Natural killer cell treated with Interleukin-12 subunit alpha and Interleukin-12 subunit beta and Interleukin-15 and Interleukin-18, amount 100 ng/mL, for 72 hours (primary cell): ENCODE results near the gene LOXHD1. TPM values are rescaled to one million over a fixed set of nuclear protein-coding genes. Genes with fewer than 3 reads are reported as not detected.
A peak's percentile ranks its signal among the peaks of the same experiment; 100 is the strongest.

ENCODE experiments used
- ATAC-seq, 2 donors: fragments of 150-1000 bp; cut with Tn5 transposase in 1 of 2; sonication (Bioruptor Pico), chemical (Tn5 transposase) in 1 of 2; 2 replicates each; pipeline ENCODE4 v1.10.0; 2021
- DNase-seq: peaks from one replicate; pipeline ENCODE4 v3.0.0; 2022; ENCODE audit warnings: low spot score
- H3K27ac Mint-ChIP-seq, 2 donors: 1 replicate in 1 of 2; 2 replicates in 1 of 2; pipeline ENCODE4 v1.8.0; 2022; ENCODE audit warnings: mixed read lengths in 2 of 2, mild to moderate bottlenecking in 1 of 2, moderate library complexity in 1 of 2
- H3K27me3 Mint-ChIP-seq, 2 donors: 1 replicate in 1 of 2; 2 replicates in 1 of 2; pipeline ENCODE4 v1.8.0; 2022; ENCODE audit warnings: mixed read lengths in 2 of 2
- H3K36me3 Mint-ChIP-seq: one replicate; pipeline ENCODE4 v1.8.0; 2022; ENCODE audit warnings: mixed read lengths
- H3K4me1 Mint-ChIP-seq, 2 donors: 1 replicate in 1 of 2; 2 replicates in 1 of 2; pipeline ENCODE4 v1.8.0; 2022; ENCODE audit warnings: low read depth in 2 of 2, mixed read lengths in 2 of 2, mild to moderate bottlenecking in 1 of 2
- H3K4me3 Mint-ChIP-seq: one replicate; pipeline ENCODE4 v1.8.0; 2022; ENCODE audit warnings: mixed read lengths
- H3K9me3 Mint-ChIP-seq: 2 replicates; pipeline ENCODE4 v1.8.0; 2022; ENCODE audit warnings: mixed read lengths
- total RNA-seq, 2 donors: library from RNA; stranded (reverse); gene quantifications; one replicate each; pipeline ENCODE4 v1.2.3, GENCODE V29; 2022

LOXHD1 gene
- total RNA-seq, 2 donors from 2014 or later = not detected

- peaks cover 4% of the 10 kb centered on the region for H3K9me3 Mint-ChIP-seq
- DNase-seq = no peak
- H3K4me3 Mint-ChIP-seq = no peak overlapping the region
- ATAC-seq = no peak
- H3K27me3 Mint-ChIP-seq = peaks cover 0 to 14% of the 10 kb centered on the region in 2 donors
- no peaks in the 10 kb centered on the region for H3K36me3 Mint-ChIP-seq
- H3K27ac Mint-ChIP-seq = peak overlapping the region in 1 of 2 donors; percentile 77
- peaks cover 20 to 21% of the 10 kb centered on the region in 2 donors for H3K4me1 Mint-ChIP-seq
These were observed 27.7 kb downstream of the LOXHD1 start for GRCh38 chr18:46629361-46629760.

- H3K4me1 Mint-ChIP-seq = peaks cover 21 to 29% of the 10 kb centered on the region in 2 donors
- ATAC-seq = no peak
- H3K9me3 Mint-ChIP-seq = peaks cover 4% of the 10 kb centered on the region
- peaks cover 0 to 14% of the 10 kb centered on the region in 2 donors for H3K27me3 Mint-ChIP-seq
- no peaks in the 10 kb centered on the region for H3K36me3 Mint-ChIP-seq
- no peak for DNase-seq
- H3K4me3 Mint-ChIP-seq = no peak overlapping the region
- no peak overlapping the region for H3K27ac Mint-ChIP-seq
These were observed 28.8 kb downstream of the LOXHD1 start for GRCh38 chr18:46628206-46628605.

- no peak overlapping the region for H3K4me3 Mint-ChIP-seq
- no peak overlapping the region for H3K27ac Mint-ChIP-seq
- H3K9me3 Mint-ChIP-seq = no peaks in the 10 kb centered on the region
- ATAC-seq (no peak), DNase-seq (no peak)
- H3K27me3 Mint-ChIP-seq = peaks cover 0 to 12% of the 10 kb centered on the region in 2 donors
- no peaks in the 10 kb centered on the region for H3K36me3 Mint-ChIP-seq
- peaks cover 21 to 35% of the 10 kb centered on the region in 2 donors for H3K4me1 Mint-ChIP-seq
These were observed 29.9 kb downstream of the LOXHD1 start for GRCh38 chr18:46627136-46627535.

- Mint-ChIP-seq H3K9me3 (no peaks in the 10 kb centered on the region), H3K36me3 (no peaks in the 10 kb centered on the region), H3K27ac (peak overlapping the region in 1 of 2 donors; percentile 15), H3K27me3 (peaks cover 0 to 12% of the 10 kb centered on the region in 2 donors), H3K4me3 (no peak overlapping the region), H3K4me1 (peaks cover 11 to 29% of the 10 kb centered on the region in 2 donors)
- ATAC-seq = no peak
- no peak for DNase-seq
These were observed 32.0 kb downstream of the LOXHD1 start for GRCh38 chr18:46625069-46625468.

- DNase-seq (no peak), ATAC-seq (peak in 1 of 2 donors; percentile 37)
- no peak overlapping the region for H3K4me3 Mint-ChIP-seq
- no peaks in the 10 kb centered on the region for H3K9me3 Mint-ChIP-seq
- H3K27me3 Mint-ChIP-seq = peaks cover 0 to 12% of the 10 kb centered on the region in 2 donors
- peaks cover 6 to 26% of the 10 kb centered on the region in 2 donors for H3K4me1 Mint-ChIP-seq
- H3K27ac Mint-ChIP-seq = peak overlapping the region in 1 of 2 donors; percentile 84
- H3K36me3 Mint-ChIP-seq = no peaks in the 10 kb centered on the region
These were observed 32.9 kb downstream of the LOXHD1 start for GRCh38 chr18:46624127-46624526.

GRCh38 chr18:46623541-46623940 is 33.5 kb downstream of the LOXHD1 start:
- Mint-ChIP-seq H3K4me3 (no peak overlapping the region), H3K27ac (peak overlapping the region in 1 of 2 donors; percentile 84)

GRCh38 chr18:46622999-46623398 is 34.0 kb downstream of the LOXHD1 start:
- H3K36me3 Mint-ChIP-seq = no peaks in the 10 kb centered on the region
- H3K4me3 Mint-ChIP-seq = no peak overlapping the region
- DNase-seq (no peak), ATAC-seq (no peak)
- H3K27ac Mint-ChIP-seq = peak overlapping the region in 1 of 2 donors; percentile 84
- H3K27me3 Mint-ChIP-seq = peaks cover 0 to 12% of the 10 kb centered on the region in 2 donors
- peaks cover 6 to 26% of the 10 kb centered on the region in 2 donors for H3K4me1 Mint-ChIP-seq
- no peaks in the 10 kb centered on the region for H3K9me3 Mint-ChIP-seq

More at GRCh38 chr18:46623541-46623940, 33.5 kb downstream of the LOXHD1 start:
- peak; percentile 62 for DNase-seq
- H3K4me1 Mint-ChIP-seq = peaks cover 6 to 26% of the 10 kb centered on the region in 2 donors
- no peaks in the 10 kb centered on the region for H3K9me3 Mint-ChIP-seq
- H3K36me3 Mint-ChIP-seq = no peaks in the 10 kb centered on the region
- peak; percentile 62 to 66 for ATAC-seq
- peaks cover 0 to 12% of the 10 kb centered on the region in 2 donors for H3K27me3 Mint-ChIP-seq

- no peaks in the 10 kb centered on the region for H3K36me3 Mint-ChIP-seq
- no peak overlapping the region for H3K4me3 Mint-ChIP-seq
- DNase-seq = no peak
- no peak overlapping the region for H3K27ac Mint-ChIP-seq
- peaks cover 6 to 26% of the 10 kb centered on the region in 2 donors for H3K4me1 Mint-ChIP-seq
- H3K27me3 Mint-ChIP-seq = peaks cover 0 to 12% of the 10 kb centered on the region in 2 donors
- no peak for ATAC-seq
- H3K9me3 Mint-ChIP-seq = no peaks in the 10 kb centered on the region
These were observed 34.6 kb downstream of the LOXHD1 start for GRCh38 chr18:46622451-46622850.

GRCh38 chr18:46621871-46622270 is 35.1 kb downstream of the LOXHD1 start:
- Mint-ChIP-seq H3K27ac (no peak overlapping the region), H3K27me3 (peaks cover 0 to 9% of the 10 kb centered on the region in 2 donors), H3K4me1 (peaks cover 6 to 26% of the 10 kb centered on the region in 2 donors), H3K36me3 (no peaks in the 10 kb centered on the region), H3K4me3 (no peak overlapping the region), H3K9me3 (no peaks in the 10 kb centered on the region)
- no peak for ATAC-seq
- no peak for DNase-seq

GRCh38 chr18:46621111-46621766 is 35.8 kb downstream of the LOXHD1 start:
- H3K4me3 Mint-ChIP-seq = no peak overlapping the region
- no peaks in the 10 kb centered on the region for H3K9me3 Mint-ChIP-seq
- H3K36me3 Mint-ChIP-seq = no peaks in the 10 kb centered on the region
- DNase-seq (no peak), ATAC-seq (no peak)
- H3K27ac Mint-ChIP-seq = no peak overlapping the region
- H3K4me1 Mint-ChIP-seq = peaks cover 6 to 26% of the 10 kb centered on the region in 2 donors
- H3K27me3 Mint-ChIP-seq = peaks cover 6 to 9% of the 10 kb centered on the region in 2 donors

- no peak for ATAC-seq
- peaks cover 4 to 17% of the 10 kb centered on the region in 2 donors for H3K27me3 Mint-ChIP-seq
- no peaks in the 10 kb centered on the region for H3K36me3 Mint-ChIP-seq
- no peaks in the 10 kb centered on the region for H3K9me3 Mint-ChIP-seq
- H3K27ac Mint-ChIP-seq = no peak overlapping the region
- H3K4me1 Mint-ChIP-seq = peaks cover 2 to 20% of the 10 kb centered on the region in 2 donors
- no peak for DNase-seq
- no peak overlapping the region for H3K4me3 Mint-ChIP-seq
These were observed 37.5 kb downstream of the LOXHD1 start for GRCh38 chr18:46619559-46619958.

GRCh38 chr18:46615720-46616119 is 41.3 kb downstream of the LOXHD1 start:
- no peaks in the 10 kb centered on the region for H3K9me3 Mint-ChIP-seq
- H3K27me3 Mint-ChIP-seq = peaks cover 6 to 28% of the 10 kb centered on the region in 2 donors
- no peak for DNase-seq
- no peaks in the 10 kb centered on the region for H3K36me3 Mint-ChIP-seq
- no peak overlapping the region for H3K27ac Mint-ChIP-seq
- H3K4me3 Mint-ChIP-seq = no peak overlapping the region
- H3K4me1 Mint-ChIP-seq = peaks cover 0 to 3% of the 10 kb centered on the region in 2 donors
- no peak for ATAC-seq

GRCh38 chr18:46609048-46609447 is 48.0 kb downstream of the LOXHD1 start:
- Mint-ChIP-seq H3K4me3 (no peak overlapping the region), H3K9me3 (no peaks in the 10 kb centered on the region), H3K27ac (no peak overlapping the region), H3K27me3 (peaks cover 28 to 46% of the 10 kb centered on the region in 2 donors), H3K4me1 (no peaks in the 10 kb centered on the region), H3K36me3 (no peaks in the 10 kb centered on the region)
- no peak for ATAC-seq
- DNase-seq = no peak

GRCh38 chr18:46607926-46608325 is 49.1 kb downstream of the LOXHD1 start:
- H3K4me3 Mint-ChIP-seq = no peak overlapping the region

More at GRCh38 chr18:46607926-46608325, 49.1 kb downstream of the LOXHD1 start:
- Mint-ChIP-seq H3K4me1 (no peaks in the 10 kb centered on the region), H3K27me3 (peaks cover 33 to 52% of the 10 kb centered on the region in 2 donors), H3K27ac (no peak overlapping the region), H3K36me3 (no peaks in the 10 kb centered on the region), H3K9me3 (peaks cover 2% of the 10 kb centered on the region)
- ATAC-seq = no peak
- DNase-seq = no peak
